GM12892 (cell line): Measurements from ENCODE around the gene SLC11A2.

ENCODE experiments used
- DNase-seq: peaks from one replicate; pipeline ENCODE4 v3.0.0; 2011; ENCODE audit not compliant: insufficient read length
- FAIRE-seq: peaks from 2 replicates; lab custom pipeline; 2011; peaks lifted over from hg19 to GRCh38; lab: Jason Lieb, UNC
- POLR2A ChIP-seq: IDR thresholded peaks from 2 replicates; pipeline ENCODE4 v1.6.1; 2011; ENCODE audit warnings: low read depth, low read length, control low read depth
- POLR2AphosphoS5 ChIP-seq: IDR thresholded peaks from 2 replicates; pipeline ENCODE4 v1.6.1; 2011; ENCODE audit warnings: low read depth, low read length, control low read depth
- TAF1 ChIP-seq: IDR thresholded peaks from 2 replicates; pipeline ENCODE4 v1.6.1; 2011; ENCODE audit warnings: low read depth, mild to moderate bottlenecking, control low read depth, low read length, borderline replicate concordance

The SLC11A2 gene

DNA sequence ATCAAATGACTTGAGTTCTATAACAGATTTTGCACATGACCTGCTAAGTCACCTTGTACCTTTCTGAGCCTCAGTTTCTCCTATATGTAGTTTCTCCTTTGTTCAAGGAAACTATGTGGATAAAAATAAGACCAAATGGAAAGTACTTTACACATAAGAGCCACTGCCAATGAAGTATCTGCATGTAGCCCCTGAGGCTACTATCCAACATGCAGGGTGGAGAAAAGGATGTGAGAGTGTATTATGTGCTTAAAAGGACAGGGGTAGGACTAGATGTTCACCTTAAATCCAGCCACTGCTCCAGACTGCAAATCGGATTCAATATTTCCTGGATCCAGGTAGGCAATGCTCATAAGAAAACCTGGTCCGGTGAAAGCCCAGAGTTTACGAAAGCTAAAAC, 21.2 kb downstream of the SLC11A2 start:
- FAIRE-seq (no peak), DNase-seq (no peak)
- no peak for TF ChIP-seq POLR2A
- no peak for TF ChIP-seq POLR2AphosphoS5
- TF ChIP-seq TAF1, result no peak

DNA sequence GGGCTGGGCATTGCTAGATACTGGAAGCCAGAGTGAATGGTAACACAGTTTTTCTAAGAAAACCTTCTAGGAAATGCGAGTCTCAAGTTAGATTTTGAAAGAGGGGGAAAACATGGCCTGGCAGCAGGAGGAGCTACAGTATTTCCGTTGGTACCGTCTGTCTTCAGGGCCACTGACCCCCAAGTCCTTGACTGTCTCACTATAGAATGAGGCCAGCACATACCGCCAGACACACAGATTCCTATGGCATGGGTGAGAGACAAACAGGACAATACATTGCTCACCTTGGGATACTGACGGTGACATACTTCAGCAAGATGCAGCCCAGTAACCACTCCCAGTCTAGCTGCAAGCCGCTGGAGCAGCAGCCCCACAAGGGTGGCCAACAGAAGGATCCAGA, 21.7 kb downstream of the SLC11A2 start:
- TF ChIP-seq POLR2A, result no peak
- no peak for FAIRE-seq

DNA sequence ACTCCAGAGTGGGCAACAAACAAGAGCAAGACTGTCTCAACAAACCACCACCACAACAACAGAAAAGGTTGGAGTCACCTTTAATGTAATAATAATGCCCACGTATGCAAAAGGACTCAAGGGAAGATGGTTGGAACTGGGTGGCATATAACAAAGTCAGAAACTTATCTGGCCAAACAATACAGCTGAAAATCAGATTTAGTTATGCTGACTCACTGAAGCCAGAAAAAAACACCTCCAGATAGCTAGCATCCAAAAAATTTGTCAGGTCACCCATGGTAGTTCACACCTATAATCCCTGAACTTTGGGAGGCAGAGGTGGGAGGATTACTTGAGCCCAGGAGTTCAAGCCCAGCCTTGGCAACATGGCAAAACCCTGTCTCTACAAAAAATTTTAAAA, 24.4 kb downstream of the SLC11A2 start:
- DNase-seq (no peak), FAIRE-seq (no peak)
- no peak for TF ChIP-seq POLR2A
- no peak for TF ChIP-seq TAF1
- TF ChIP-seq POLR2AphosphoS5, result no peak

More for the DNA sequence above, 21.7 kb downstream of the SLC11A2 start:
- no peak for DNase-seq

DNA sequence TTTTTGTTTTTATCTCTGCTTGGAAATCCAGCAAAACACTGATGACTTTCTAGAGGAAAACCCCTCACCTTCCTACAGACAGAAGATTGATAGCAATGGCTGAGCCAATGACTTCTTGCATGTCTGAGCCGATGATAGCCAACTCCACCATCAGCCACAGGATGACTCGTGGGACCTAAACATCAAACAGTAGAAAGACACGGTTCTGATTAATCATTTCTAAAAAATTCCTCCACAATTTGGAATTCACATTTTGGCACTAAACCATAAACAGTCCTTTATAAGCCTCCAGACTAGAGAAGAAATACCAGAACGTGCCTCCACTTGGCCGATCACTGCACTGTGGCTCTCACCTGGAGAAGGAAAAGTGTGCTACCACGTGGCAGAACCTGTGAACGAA, 25.9 kb downstream of the SLC11A2 start:
- FAIRE-seq (no peak), DNase-seq (no peak)
- TF ChIP-seq TAF1 (no peak), POLR2AphosphoS5 (no peak), POLR2A (no peak)

DNA sequence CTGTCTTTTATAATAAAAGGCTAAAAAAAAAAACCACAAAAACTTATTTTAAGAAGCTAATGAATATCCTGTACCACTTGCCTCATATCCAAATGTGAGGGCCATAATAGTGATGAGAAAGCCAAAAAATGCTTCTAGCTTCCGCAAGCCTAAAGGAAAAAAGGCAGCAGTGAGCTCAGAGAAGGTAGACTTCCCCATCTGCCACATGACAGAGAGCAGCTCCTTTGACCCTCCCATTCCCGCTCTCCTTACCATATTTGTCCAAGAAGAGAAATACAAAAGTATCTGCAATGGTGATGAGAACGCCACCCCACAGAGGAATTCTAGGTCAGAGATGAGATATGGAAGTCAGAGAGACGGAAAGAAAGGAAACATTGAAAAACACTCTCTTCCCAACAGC, 27.1 kb downstream of the SLC11A2 start:
- TF ChIP-seq POLR2AphosphoS5 (no peak), TAF1 (no peak), POLR2A (no peak)
- no peak for DNase-seq
- no peak for FAIRE-seq

DNA sequence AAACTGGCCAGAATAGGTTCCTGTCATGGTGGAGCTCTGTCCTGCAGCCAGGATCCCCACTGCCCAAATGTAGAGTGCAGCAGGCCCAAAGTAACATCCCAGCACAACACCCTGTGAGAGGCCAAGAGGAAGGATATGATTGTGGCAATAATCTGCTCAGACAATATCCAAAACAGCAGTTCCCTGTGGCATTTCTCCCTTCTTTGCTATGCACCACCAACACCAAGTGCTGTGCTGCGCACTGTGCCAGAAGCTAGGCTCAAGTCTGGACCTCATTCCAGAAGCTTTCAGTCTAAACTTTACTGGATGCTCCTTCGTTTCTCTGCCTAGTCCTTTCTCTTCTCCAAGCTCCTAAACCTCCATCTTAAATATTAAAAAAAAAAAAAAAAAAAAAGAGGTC, 33.4 kb downstream of the SLC11A2 start:
- no peak for DNase-seq
- FAIRE-seq, result no peak

DNA sequence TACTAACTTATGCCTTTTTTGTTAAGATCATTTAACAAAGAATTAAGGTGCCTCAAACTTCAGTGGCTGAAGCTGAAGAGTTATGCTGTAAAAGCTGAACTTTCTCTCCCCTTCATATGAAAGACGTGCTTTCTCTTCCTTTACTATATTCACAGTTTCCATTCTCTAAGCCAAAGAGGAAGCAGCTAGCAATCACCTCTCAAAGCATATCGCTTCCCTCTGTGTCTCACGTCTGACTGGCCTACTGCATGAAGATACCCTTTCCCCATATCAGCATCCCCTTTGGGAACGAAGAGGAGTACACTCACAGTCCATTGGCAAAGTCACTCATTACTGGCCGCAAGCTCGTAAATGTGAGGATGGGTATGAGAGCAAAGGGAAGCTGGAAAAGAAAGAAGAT, 34.9 kb downstream of the SLC11A2 start:
- TF ChIP-seq POLR2A (no peak), TAF1 (no peak), POLR2AphosphoS5 (no peak)

More for the DNA sequence above, 33.4 kb downstream of the SLC11A2 start:
- TF ChIP-seq TAF1 (no peak), POLR2AphosphoS5 (no peak), POLR2A (no peak)

DNA sequence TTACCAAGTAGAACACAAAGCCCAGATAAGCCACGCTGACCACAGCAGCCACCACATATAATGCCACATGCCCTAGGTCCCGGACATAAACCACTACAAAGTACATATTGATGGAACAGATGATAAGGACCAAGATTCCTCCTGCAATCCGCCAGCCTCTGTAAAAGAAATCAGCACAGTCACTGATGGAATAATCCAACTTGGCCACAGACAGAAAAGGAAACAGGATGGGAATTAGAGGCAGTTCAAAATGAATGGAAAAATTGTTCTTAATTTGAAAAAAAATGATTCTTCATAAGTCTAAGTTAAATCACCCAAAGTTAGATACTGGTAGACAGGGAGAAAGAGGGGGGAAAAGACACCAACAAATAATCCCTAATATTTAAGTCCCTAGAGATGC, 35.4 kb downstream of the SLC11A2 start:
- DNase-seq (no peak), FAIRE-seq (no peak)
- TF ChIP-seq TAF1 (no peak), POLR2A (no peak), POLR2AphosphoS5 (no peak)

More for the DNA sequence above, 34.9 kb downstream of the SLC11A2 start:
- FAIRE-seq (no peak), DNase-seq (no peak)

DNA sequence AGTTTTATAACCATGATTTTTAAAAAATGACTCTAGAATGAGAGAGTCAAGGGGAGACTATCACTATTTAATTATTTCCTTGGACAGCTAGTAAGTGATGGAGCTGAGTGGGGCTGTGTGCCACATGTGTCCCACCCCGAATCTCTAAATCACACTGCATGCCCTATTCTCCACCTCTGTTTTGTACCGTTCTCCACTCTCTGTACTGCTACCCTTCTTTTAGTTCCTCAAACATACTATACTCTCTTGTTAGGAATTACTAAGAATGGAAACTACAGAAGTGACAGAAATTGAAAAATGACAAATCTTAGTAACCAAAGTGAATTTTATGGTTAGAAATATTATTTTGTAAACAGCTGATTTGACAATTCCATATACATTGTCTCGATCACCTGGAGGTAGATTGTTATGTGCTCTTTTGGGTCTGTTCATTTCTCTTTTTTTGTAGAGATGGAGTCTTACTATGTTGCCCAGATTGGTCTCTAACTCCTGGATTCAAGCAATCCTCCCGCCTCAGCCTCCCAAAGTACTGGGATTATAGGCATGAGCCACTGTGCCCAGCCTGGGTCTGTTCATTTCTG, 35.9 kb downstream of the SLC11A2 start:
- TF ChIP-seq POLR2AphosphoS5 (no peak), POLR2A (no peak), TAF1 (no peak)
- DNase-seq (no peak), FAIRE-seq (no peak)

DNA sequence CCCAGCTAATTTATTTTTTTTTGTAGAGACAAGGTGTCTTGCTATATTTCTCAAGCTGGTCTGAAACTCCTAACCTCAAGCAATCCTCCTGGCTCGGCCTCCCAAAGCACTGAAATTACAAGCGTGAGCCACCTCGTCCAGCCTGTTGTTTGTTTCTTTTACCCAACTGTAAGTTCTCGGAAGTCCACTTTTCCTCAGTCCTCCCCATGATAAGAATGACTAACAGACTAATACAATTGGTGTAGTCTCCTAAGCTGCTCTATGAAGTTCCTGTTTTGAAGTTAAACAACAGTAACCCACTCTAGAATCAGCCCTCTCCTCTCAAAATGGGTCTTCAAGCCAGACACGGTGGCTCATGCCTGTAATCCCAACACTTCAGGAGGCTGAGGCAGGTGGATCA, 37.3 kb downstream of the SLC11A2 start:
- TF ChIP-seq POLR2A (no peak), TAF1 (no peak), POLR2AphosphoS5 (no peak)
- DNase-seq (no peak), FAIRE-seq (no peak)

DNA sequence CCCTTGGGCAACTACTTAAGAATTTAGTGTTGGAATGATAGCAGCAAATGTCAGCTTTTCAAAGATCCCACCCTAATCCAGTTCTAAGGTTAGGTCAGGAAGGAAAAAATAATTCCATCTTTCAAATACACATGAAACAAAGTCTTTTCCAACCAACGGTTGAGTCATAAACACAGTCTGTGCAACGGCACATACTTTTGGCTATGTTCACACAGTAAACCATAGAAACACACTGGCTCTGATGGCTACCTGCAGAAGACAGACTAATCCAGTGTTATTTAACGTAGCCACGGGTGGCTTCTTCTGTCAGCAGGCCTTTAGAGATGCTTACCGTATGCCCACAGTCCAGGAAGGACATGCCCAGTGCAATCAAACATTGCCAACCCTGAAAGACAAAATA, 38.1 kb downstream of the SLC11A2 start:
- no peak for FAIRE-seq
- no peak for TF ChIP-seq POLR2A
- TF ChIP-seq POLR2AphosphoS5, result no peak
- no peak for TF ChIP-seq TAF1
- no peak for DNase-seq

DNA sequence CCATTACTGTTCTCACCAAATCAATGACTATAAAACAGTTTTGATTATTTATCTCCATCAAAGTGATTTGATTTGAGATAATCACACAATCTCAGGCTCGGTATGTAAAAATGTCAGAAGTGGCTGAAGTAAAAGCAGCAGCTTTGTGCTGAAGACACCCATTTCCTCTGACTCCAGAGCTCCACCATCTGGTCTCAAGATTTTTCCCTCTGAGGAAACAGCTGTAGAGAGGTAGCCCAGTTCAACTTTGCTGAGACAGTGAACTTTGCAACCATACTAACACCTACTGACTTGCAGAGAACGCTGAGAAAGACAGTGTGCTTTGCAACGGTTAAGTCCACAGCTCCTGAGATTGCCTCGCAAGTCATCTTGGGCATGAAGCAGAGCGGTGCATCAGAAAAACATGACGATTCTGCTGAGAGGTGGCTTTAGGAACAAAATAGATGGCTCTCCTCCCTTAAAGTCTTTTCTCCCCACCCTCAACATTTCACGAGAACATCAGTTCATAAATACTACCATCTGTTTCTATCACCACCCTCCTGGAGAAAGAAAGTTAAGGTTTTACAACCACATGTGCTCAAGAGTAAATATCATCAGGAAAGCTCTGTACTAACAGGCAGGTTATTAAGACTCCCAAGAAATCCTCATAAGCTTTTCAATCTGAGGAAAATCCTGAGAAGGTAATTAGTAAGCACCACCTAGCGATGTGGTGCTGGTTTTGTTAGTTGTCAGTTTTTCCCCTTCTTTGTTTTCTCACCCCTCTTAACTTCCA, 39.0 kb downstream of the SLC11A2 start:
- TF ChIP-seq POLR2AphosphoS5, result no peak
- no peak for TF ChIP-seq TAF1
- TF ChIP-seq POLR2A, result no peak
- DNase-seq, result no peak
- FAIRE-seq, result peak; percentile 33
